HG02885 (cell line): Measurements from ENCODE around the gene AMN.

Experiments
- ATAC-seq: cut with Tn5 transposase; IDR thresholded peaks from one replicate; pipeline ENCODE4 v1.9.1; 2021; ENCODE audit warnings: mild to moderate bottlenecking; ENCODE audit not compliant: unreplicated experiment, poor library complexity

The AMN gene

GRCh38 chr14:102911541-102911951 lies 10.9 kb upstream of the AMN start:
- ATAC-seq = no peak

DNA sequence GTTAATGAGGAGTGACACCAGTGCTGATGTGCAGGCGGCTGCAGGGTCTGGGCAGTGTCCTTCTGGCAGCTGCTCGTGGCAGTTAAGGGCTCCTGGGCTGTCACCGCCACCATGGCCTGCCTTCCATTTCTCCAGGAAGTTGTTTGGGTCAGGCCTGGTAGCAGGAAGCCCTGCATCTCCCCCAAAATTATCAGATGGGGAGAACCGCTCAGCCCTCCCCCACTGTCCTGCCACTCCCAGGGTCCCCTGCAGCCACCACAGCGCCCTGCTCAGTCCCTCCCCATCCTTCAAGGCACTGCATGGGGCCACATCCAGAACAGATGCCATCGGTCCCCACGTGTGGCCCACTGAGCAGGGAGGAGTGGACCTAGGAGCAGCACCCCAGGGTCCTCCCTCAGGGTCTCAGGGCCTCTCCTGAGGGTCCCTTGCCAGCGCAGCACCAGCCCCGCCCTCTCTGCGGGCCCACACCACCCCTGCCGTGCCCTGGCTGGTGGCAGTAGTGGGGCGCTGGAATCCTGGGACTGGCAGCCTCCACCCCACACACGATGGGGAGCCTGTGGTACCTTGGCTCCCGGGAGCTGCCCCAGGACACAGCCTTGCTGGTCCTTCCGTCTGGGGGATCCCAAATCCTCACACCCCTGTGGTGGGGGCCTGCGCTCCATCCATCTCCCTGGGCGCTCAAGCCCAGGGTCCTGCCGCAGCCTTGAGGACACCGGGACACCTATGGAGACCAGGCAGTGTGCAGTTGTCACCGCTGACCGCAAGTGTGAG lies 10.3 kb upstream of the AMN start:
- no peak for ATAC-seq

GRCh38 chr14:102913341-102914211 lies 8.9 kb upstream of the AMN start:
- no peak for ATAC-seq

DNA sequence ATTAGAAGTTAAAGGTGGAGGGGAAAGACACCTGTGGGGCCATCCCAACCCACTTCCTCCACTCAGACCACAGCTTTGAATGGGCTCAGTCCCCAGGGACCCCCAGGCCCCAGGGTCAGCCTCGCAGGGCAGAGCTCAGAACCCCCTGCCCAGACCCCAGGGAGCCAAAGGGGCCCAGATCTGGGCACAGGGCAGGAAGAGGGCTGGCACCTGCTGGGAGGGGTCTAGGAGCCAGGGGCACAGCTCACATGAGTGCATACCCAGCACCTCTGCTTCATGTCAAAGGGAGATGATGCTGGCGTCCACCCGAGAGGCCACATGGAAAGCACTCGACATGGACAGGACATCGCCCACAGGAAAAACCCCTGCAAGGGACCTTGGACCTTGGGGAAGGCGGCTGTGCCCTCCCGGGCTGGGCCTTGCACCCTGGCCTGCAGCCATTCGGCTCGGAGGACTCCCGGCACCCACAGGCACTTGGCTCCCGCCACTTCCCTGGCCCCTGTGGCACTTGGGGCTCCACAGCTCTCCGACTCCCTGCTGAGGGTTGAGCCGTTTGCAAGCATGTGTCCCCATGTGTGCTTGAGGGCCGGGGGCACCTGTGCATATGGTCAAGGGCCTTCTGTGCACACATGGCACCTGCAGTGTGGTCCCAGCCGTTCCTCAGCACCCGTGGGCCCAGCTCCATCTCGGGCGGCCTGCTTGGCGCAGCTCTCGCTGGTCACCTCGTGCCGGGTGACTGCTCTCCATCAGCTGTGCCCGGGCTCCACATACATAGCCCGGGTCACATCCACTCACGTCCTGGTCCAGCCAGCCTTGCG lies 7.8 kb upstream of the AMN start:
- no peak for ATAC-seq

DNA sequence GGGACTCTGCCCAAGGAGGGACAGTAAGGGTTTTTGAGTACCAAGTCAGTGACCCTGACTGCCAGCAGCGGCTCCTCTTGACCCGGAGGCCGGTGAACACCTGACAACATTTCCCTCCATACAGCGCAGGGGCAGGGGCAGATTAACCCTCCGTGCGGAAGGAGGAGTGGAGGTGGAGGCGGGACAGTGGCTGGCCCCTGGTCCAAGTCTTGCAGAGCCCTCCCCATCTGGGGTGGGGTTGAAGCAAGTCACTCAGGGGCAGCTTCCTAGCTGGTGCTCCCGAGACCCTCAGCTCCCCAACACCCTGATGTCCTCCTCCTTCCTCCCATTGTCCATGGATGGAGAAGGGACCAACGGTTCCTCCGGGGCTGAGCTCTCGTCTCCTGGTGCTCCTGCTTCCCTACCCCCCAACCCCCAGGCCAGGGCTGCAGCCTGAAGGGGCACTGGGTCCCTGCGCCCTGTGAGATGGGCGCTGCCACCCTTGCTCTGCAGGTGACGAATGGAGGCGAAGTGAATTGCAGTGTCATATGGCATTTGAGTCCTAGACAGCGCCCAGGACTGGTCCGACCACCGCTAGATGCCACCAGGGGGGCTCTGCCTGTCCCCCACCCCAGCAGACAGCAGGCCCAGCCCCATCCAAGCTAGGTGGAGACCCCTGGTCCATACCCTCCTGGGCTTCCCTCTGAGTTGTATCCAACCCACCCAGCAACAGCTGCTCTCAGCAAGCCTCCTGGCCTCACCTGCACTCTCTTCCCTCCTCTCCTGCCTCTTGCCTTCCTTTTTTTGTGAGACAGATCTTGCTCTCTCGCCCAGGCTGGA lies 7.0 kb upstream of the AMN start:
- no peak for ATAC-seq

- ATAC-seq = no peak
Observed at GRCh38 chr14:102916347-102917055, 6.0 kb upstream of the AMN start.

- ATAC-seq = no peak
Observed at GRCh38 chr14:102917056-102917385, 5.4 kb upstream of the AMN start.

DNA sequence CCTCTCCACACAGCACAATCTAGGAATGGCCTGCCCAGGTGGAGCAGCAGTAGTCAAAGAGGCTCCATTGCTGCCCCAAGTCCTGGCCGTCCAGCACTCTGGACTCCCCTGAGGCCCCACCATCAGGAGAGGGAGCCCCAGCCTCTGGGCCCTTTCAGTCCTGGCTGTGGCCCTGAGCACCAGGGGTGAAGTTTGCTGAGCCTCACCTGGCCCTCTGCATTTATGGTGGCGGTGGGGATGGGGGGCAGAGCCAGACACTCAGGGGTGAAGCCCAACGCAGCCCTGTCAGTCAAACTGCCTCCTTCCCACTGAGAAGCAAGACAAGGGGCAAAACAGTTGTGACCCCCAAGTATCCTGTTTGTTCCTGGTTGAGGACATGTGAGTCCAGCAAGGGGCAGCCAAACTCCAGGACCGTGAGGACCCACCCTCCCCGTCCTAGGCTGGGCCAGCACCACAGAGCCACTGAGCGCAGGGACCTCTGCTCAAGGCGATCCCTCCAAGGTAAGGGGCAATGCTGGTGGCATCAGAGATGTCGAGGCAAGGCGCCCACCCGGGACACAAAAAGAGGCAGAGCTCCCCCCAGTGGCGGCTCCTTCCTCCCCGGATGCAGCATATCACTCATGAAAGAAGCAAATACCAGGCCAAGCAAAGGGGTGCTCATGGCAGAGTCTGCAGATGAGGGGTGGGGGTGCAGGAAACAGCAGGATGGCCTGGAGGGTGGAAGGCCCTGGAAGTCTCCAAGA lies 4.8 kb upstream of the AMN start:
- ATAC-seq = no peak

DNA sequence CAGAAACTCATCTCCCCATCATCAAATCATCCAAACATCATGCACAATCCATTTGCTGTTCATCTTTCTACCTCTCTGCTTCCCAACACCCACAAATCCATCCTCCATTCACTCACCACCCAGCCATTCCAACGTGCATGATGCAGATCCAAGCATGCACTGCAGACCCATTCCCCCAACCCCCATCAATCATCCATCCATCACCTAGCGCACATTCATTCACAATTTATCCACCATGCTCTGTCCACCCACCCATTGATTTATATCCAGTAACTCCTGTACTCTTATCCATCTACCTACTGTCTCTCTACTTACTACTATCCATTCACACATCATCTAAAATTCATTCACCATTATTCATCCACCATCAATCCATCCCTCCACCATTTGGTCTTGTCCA lies 4.0 kb upstream of the AMN start:
- ATAC-seq = no peak

DNA sequence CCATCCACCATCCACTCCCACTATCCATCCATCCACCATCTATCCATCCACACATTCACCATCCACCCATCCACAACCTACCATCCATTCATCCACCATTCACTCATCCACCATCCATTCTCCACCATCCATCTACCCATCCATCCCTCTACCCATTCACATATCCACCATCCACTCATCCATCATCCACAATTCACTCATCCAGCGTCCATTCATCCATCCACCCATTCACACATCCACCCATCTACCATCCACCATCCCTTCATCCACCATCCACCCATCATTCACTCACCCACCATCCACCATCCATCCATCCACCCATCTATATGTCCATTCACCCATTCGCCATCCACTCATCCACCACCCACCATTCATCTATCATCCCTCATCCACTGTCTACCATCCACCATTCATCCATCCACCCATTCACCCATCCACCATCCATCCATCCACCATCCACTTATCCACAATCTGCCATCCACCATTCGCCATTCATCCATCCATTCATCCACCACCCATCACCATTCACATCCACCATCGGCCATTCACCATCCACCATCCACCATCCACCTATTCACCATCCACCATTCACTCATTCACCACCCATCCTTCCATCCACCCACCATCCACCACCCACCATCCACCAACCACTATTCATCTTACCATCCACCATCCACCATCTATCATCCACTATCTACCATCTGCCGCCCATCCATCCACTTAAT lies 2.0 kb upstream of the AMN start:
- no peak for ATAC-seq

DNA sequence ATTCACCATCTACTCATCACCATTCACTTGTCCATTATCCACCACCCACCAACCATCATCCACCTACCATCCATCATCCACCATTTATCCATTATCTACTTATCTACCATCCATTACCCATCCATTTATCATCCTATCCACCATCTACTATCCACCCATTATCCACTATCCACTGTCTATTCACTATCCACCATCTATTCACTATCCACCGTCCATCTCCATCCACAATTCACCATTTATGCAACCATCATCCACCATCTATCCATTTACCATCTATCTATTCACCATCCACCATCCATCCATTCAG lies 1.5 kb upstream of the AMN start:
- ATAC-seq = no peak

- no peak for ATAC-seq
Observed at GRCh38 chr14:102923201-102923924, 900 bp downstream of the AMN start.

GRCh38 chr14:102923925-102924486 lies 1.5 kb downstream of the AMN start:
- ATAC-seq = no peak

DNA sequence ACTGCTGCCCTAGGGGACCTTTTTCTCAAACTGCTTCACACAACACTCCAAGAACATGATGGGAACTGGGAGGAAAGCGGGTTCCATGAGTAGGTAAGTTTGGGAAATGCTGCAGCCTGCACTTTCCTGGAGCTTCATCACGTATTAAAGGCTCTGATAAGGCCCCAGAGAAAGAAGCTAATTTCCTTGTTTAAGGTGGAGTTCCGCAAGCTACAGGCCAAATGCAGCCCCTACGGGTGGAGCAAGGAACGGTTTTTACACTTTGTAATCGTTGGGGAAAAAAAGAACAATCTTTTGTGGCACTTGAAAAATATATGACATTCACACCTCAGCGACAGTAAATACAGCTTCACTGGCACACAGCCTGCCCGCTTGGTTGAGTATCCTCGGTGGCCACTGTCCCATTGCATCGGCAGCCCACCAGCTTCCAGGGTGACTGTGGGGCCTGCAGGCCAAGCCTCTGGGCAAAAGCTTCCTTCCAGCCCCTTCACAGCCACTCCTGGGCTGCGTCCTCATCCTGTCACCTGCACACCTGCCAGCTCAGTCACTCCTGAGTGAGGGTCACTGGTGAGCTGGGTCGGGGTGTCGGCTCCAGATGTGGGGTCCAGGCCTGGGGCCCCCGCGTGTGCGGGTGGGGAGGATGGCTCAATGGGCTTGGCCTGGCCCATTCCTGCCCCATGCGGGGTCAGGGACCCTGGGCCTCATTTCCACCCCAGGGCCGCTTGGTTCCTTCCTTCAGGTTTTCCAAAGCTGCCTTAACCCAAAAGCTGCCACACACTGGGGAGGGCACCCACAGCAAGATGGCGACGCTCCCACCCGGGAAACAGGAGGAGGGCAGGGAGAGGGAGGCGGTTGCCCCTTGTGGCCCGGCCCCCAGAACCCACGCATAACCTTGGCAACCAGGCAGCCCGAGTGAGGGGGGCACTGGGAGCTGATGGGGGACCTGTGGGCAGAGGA lies 2.4 kb downstream of the AMN start:
- no peak for ATAC-seq

GRCh38 chr14:102925646-102926045 lies 3.2 kb downstream of the AMN start:
- no peak for ATAC-seq

GRCh38 chr14:102926104-102926503 lies 3.6 kb downstream of the AMN start:
- ATAC-seq = no peak
